Activated CD4-positive, alpha-beta T cell treated with anti-CD3 and anti-CD28 coated beads, Interleukin-2, amount 10 ng/mL, durations not matched to agents 24 days and 14 days (primary cell): ENCODE data around the gene MPHOSPH9. TPM values are rescaled to one million over a fixed set of nuclear protein-coding genes. Genes with fewer than 3 reads are reported as not detected.
A peak's percentile ranks its signal among the peaks of the same experiment; 100 is the strongest.

Experiments
- DNase-seq: peaks from one replicate; pipeline ENCODE4 v3.0.0; 2022
- H3K27ac Mint-ChIP-seq: one replicate; pipeline ENCODE4 v1.8.0; 2022; ENCODE audit warnings: mild to moderate bottlenecking, mixed read lengths
- H3K27me3 Mint-ChIP-seq: one replicate; pipeline ENCODE4 v1.8.0; 2022; ENCODE audit warnings: mixed read lengths
- H3K36me3 Mint-ChIP-seq: one replicate; pipeline ENCODE4 v1.8.0; 2022; ENCODE audit warnings: low read depth, mild to moderate bottlenecking, mixed read lengths
- H3K4me1 Mint-ChIP-seq: one replicate; pipeline ENCODE4 v1.8.0; 2021; ENCODE audit warnings: mixed read lengths
- H3K4me3 Mint-ChIP-seq: one replicate; pipeline ENCODE4 v1.8.0; 2022; ENCODE audit warnings: mild to moderate bottlenecking, moderate library complexity, mixed read lengths
- H3K9me3 Mint-ChIP-seq: one replicate; pipeline ENCODE4 v1.8.0; 2021; ENCODE audit warnings: mixed read lengths
- intact Hi-C: fragments of 100-400 bp; cut with micrococcal nuclease; formaldehyde crosslinking; loops from one replicate; pipeline ENCODE4 v1.15.1; 2023
- total RNA-seq: library from RNA; stranded (reverse); gene quantifications from 2 replicates; pipeline ENCODE4 v1.2.3, GENCODE V29; 2022

Gene MPHOSPH9
- total RNA-seq, 1 donor from 2014 or later = 90.3 TPM

DNA sequence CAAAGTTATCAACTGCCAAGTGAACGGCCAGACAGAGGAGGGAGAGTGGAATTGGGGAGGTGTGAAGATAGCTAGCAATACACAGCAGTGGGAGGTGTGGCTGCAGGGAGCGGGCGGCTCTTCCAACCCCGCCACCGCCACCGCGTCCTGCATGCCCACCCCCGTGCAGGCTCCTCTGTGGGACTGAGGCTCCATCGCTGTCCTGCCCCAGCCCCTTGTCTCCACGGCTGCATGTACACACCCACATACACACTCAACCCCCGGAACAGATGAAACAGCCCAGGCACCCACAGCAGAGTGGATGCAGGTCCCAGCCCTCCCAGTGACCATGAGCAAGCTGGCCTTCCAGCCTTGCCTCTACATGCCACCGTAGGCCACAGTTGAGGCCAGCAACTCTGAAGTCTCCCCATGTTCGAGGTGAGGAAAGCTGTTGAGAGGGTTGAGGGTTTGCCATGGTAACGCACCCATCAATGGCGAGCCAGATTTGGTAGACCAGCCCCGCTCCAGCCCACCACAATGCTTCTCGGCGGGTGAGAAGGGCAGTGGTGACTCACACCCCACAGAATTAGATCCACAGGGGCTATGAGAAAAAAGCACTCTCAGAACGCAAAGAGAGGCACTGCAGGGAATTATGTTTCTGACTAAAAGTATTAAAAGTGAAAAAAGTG is 121.3 kb downstream of the MPHOSPH9 start:
- Mint-ChIP-seq H3K27me3 (no peaks in the 10 kb centered on the region), H3K9me3 (no peaks in the 10 kb centered on the region), H3K27ac (no peak overlapping the region), H3K4me1 (peaks cover 42% of the 10 kb centered on the region), H3K4me3 (no peak overlapping the region), H3K36me3 (peaks cover 12% of the 10 kb centered on the region)
- no peak for DNase-seq
- intact Hi-C loops = no loop called here

DNA sequence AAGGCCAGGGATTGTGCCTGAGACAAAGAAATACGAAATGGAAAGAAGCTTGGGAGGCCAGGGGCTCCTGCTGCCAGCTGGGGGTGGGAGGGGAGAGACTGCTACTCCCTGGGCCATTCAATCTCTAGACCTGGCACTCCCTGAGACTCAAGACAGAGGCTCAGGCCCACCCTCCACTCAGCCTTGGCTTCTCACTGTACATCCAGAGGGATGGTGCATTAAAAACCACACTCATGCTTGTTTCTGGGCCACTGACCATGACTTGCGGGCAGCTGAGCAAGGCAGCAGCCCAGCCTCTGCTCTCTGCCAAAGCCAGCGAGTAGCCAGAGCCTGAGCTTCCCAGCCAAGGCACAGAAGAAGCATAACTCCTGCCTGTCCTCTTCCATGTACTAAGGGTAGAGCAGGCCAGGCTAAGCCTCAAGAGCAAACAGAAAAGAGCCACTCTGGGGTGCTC is 123.6 kb downstream of the MPHOSPH9 start:
- Mint-ChIP-seq H3K36me3 (peaks cover 14% of the 10 kb centered on the region), H3K27me3 (no peaks in the 10 kb centered on the region), H3K4me3 (no peak overlapping the region), H3K4me1 (peaks cover 40% of the 10 kb centered on the region), H3K27ac (no peak overlapping the region), H3K9me3 (no peaks in the 10 kb centered on the region)
- no peak for DNase-seq
- intact Hi-C loops = no loop called here

DNA sequence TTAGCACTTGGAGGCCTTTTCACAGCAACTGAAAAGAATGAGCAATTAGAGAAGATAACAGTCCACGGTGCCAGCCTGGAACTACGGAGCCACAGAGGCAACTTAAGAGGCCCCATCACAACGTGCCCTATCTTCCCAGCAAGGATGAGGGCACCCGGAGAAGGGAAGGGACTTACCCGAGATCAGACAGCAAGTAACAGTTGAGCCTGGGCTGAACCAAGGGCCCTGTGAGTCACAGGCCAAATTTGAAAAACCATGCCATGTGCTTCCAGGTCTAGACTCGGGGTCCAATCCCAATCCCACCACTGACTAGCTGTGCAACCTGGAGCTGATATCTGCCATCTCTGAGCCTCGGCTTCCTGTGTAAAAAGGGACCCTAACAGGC is 124.3 kb downstream of the MPHOSPH9 start:
- H3K27me3 Mint-ChIP-seq = no peaks in the 10 kb centered on the region
- H3K9me3 Mint-ChIP-seq = no peaks in the 10 kb centered on the region
- peaks cover 40% of the 10 kb centered on the region for H3K4me1 Mint-ChIP-seq
- H3K4me3 Mint-ChIP-seq = no peak overlapping the region
- no peak for DNase-seq
- H3K36me3 Mint-ChIP-seq = peaks cover 14% of the 10 kb centered on the region
- peak overlapping the region; percentile 51 for H3K27ac Mint-ChIP-seq
- intact Hi-C loops = no loop called here

GRCh38 chr12:123107926-123108681 is 124.8 kb downstream of the MPHOSPH9 start:
- Mint-ChIP-seq H3K27ac (peak overlapping the region; percentile 94), H3K27me3 (no peaks in the 10 kb centered on the region), H3K36me3 (peaks cover 16% of the 10 kb centered on the region), H3K4me3 (no peak overlapping the region), H3K9me3 (no peaks in the 10 kb centered on the region), H3K4me1 (peaks cover 41% of the 10 kb centered on the region)
- DNase-seq = no peak
- intact Hi-C loops = loop anchor here (1.0 to 2.0 kb wide), 3 partner anchors 12 to 43 kb away; partner anchors contain the start of gene PITPNM2

GRCh38 chr12:123106640-123107359 is 126.1 kb downstream of the MPHOSPH9 start:
- no peaks in the 10 kb centered on the region for H3K9me3 Mint-ChIP-seq
- H3K4me1 Mint-ChIP-seq = peaks cover 50% of the 10 kb centered on the region
- intact Hi-C loops = loop anchor here (1.0 to 2.0 kb wide), 3 partner anchors 14 to 44 kb away; partner anchors contain the start of gene PITPNM2
- H3K36me3 Mint-ChIP-seq = peaks cover 18% of the 10 kb centered on the region
- peak overlapping the region; percentile 44 for H3K4me3 Mint-ChIP-seq
- H3K27me3 Mint-ChIP-seq = no peaks in the 10 kb centered on the region
- peak overlapping the region; percentile 94 for H3K27ac Mint-ChIP-seq
- peak; percentile 92 for DNase-seq

- Mint-ChIP-seq H3K4me3 (no peak overlapping the region), H3K27ac (peak overlapping the region; percentile 94), H3K9me3 (no peaks in the 10 kb centered on the region), H3K4me1 (peaks cover 47% of the 10 kb centered on the region), H3K27me3 (no peaks in the 10 kb centered on the region), H3K36me3 (peaks cover 18% of the 10 kb centered on the region)
- intact Hi-C loops = no loop called here
- no peak for DNase-seq
Observed at GRCh38 chr12:123105211-123105826, 127.6 kb downstream of the MPHOSPH9 start.

GRCh38 chr12:123104809-123105208 is 128.1 kb downstream of the MPHOSPH9 start:
- H3K27ac Mint-ChIP-seq = peak overlapping the region; percentile 94
- intact Hi-C loops = no loop called here
- DNase-seq = no peak
- H3K4me1 Mint-ChIP-seq = peaks cover 47% of the 10 kb centered on the region
- H3K9me3 Mint-ChIP-seq = no peaks in the 10 kb centered on the region
- no peak overlapping the region for H3K4me3 Mint-ChIP-seq
- no peaks in the 10 kb centered on the region for H3K27me3 Mint-ChIP-seq
- H3K36me3 Mint-ChIP-seq = peaks cover 18% of the 10 kb centered on the region

Other genes starting within 250 kb of the MPHOSPH9 start
- gene PITPNM2, start 82.1 kb downstream of the MPHOSPH9 start, total RNA-seq = 19.0 and 19.2 TPM in 2 replicates
- 30.3 and 30.5 TPM in 2 replicates for gene MTRFR, start 295 bp upstream of the MPHOSPH9 start, total RNA-seq
- 78.0 and 80.5 TPM in 2 replicates for gene CDK2AP1, start 38.7 kb upstream of the MPHOSPH9 start, total RNA-seq
- 54.2 and 56.1 TPM in 2 replicates for gene SBNO1, start 131.7 kb upstream of the MPHOSPH9 start, total RNA-seq
- 63.7 and 67.3 TPM in 2 replicates for gene KMT5A, start 151.0 kb upstream of the MPHOSPH9 start, total RNA-seq
- gene RILPL2, start 203.5 kb upstream of the MPHOSPH9 start, total RNA-seq = 17.2 TPM in 2 replicates
- 30.6 and 33.4 TPM in 2 replicates for gene SNRNP35, start 225.0 kb upstream of the MPHOSPH9 start, total RNA-seq